Endothelial cell of umbilical vein (primary cell): ENCODE data around the gene RCVRN. TPM values are rescaled to one million over a fixed set of nuclear protein-coding genes. Genes with fewer than 3 reads are reported as not detected.

Source experiments
- BruUV-seq: library from RNA; stranded (reverse); fragments of 400-500 nt; replicated peaks from 2 replicates; lab custom pipeline; 2021; lab: Mats Ljungman, UMichigan
- CTCF ChIA-PET: fragments of 300-600, 350-600 bp; sonication (Branson Sonifier 250); formaldehyde crosslinking; loops from one replicate; lab custom pipeline; 2021; ENCODE audit warnings: antibody characterized with exemption, inconsistent platforms; lab: Charles Lee
- POLR2A ChIA-PET: fragments of 300-600, 350-600 bp; sonication (Branson Sonifier 250); formaldehyde crosslinking; loops from one replicate; lab custom pipeline; 2021; ENCODE audit warnings: antibody characterized with exemption, inconsistent platforms; lab: Charles Lee
- DNase-seq: peaks from one replicate; pipeline ENCODE4 v3.0.0-alpha.2; 2011; ENCODE audit warnings: low read depth, low spot score
- FAIRE-seq: peaks from 2 replicates; lab custom pipeline; 2011; peaks lifted over from hg19 to GRCh38; lab: Jason Lieb, UNC
- H2AFZ ChIP-seq: 2 replicates; pipeline ENCODE4 v1.6.0; 2012; ENCODE audit warnings: low read depth, low read length, control low read depth, inconsistent platforms
- H3K27ac ChIP-seq: 2 replicates; pipeline ENCODE4 v1.5.1; 2011; ENCODE audit warnings: low read depth, mild to moderate bottlenecking, control low read depth, low read length, moderate library complexity; ENCODE audit not compliant: insufficient read depth
- H3K27me3 ChIP-seq, 2 experiments: 2 replicates each; pipeline versions ENCODE4 v1.6.0 to v1.6.1; 2011; ENCODE audit warnings: low read length in 2 of 2, mixed read lengths in 1 of 2; ENCODE audit not compliant: control insufficient read depth in 2 of 2, insufficient read depth in 2 of 2
- H3K36me3 ChIP-seq, 2 experiments: 2 replicates in 1 of 2; 3 replicates in 1 of 2; pipeline ENCODE4 v1.5.1; 2011; ENCODE audit warnings: low read length in 2 of 2, mild to moderate bottlenecking in 1 of 2, moderate library complexity in 1 of 2; ENCODE audit not compliant: control insufficient read depth in 2 of 2, insufficient read depth in 2 of 2; ENCODE audit errors: extremely low read depth in 1 of 2
- H3K4me1 ChIP-seq: 3 replicates; pipeline ENCODE4 v1.5.1; 2011; ENCODE audit warnings: mild to moderate bottlenecking, low read length; ENCODE audit not compliant: control insufficient read depth, insufficient read depth; ENCODE audit errors: extremely low read depth
- H3K4me2 ChIP-seq: 2 replicates; pipeline ENCODE4 v1.6.1; 2011; ENCODE audit warnings: low read length, control low read depth, mixed read lengths; ENCODE audit not compliant: insufficient read depth
- H3K4me3 ChIP-seq, 3 experiments: fragments of 200-600 bp in 1 of 3; sonication (generic), shearing (Covaris generic) in 1 of 3; replicated peaks in 1 of 3; 2 replicates each; pipeline ENCODE4 v1.5.1; 2011 to 2016; ENCODE audit warnings: control low read depth in 3 of 3, low read length in 3 of 3, mild to moderate bottlenecking in 2 of 3, inconsistent platforms in 1 of 3, low read depth in 1 of 3, moderate library complexity in 1 of 3; ENCODE audit not compliant: insufficient read depth in 1 of 3
- H3K79me2 ChIP-seq: 2 replicates; pipeline ENCODE4 v1.6.0; 2012; ENCODE audit warnings: low read length, inconsistent platforms; ENCODE audit not compliant: control insufficient read depth, insufficient read depth
- H3K9ac ChIP-seq: replicated peaks from 2 replicates; pipeline ENCODE3; 2011; ENCODE audit warnings: low read length, control low read depth; ENCODE audit not compliant: insufficient read depth; ENCODE audit errors: extremely low read depth
- H3K9me1 ChIP-seq: replicated peaks from 3 replicates; pipeline ENCODE4 v1.6.0; 2011; ENCODE audit warnings: mild to moderate bottlenecking, low read length; ENCODE audit not compliant: control insufficient read depth, insufficient read depth; ENCODE audit errors: extremely low read depth
- H3K9me3 ChIP-seq: replicated peaks from 2 replicates; pipeline ENCODE4 v1.5.1; 2012; ENCODE audit warnings: low read length, inconsistent platforms; ENCODE audit not compliant: control insufficient read depth, insufficient read depth
- H4K20me1 ChIP-seq: replicated peaks from 2 replicates; pipeline ENCODE3; 2011; ENCODE audit warnings: mild to moderate bottlenecking, low read length; ENCODE audit not compliant: control insufficient read depth, insufficient read depth; ENCODE audit errors: extremely low read depth
- EZH2 ChIP-seq: IDR thresholded peaks from 2 replicates; pipeline ENCODE4 v1.6.1; 2012; ENCODE audit warnings: borderline replicate concordance, low read depth, mild to moderate bottlenecking, moderate library complexity, low read length, inconsistent platforms; ENCODE audit not compliant: severe bottlenecking
- FOS ChIP-seq: IDR thresholded peaks from 2 replicates; pipeline ENCODE4 v1.6.1; 2011; ENCODE audit warnings: mild to moderate bottlenecking, low read length, moderate library complexity, borderline replicate concordance; ENCODE audit not compliant: insufficient read depth
- GATA2 ChIP-seq: IDR thresholded peaks from 2 replicates; pipeline ENCODE4 v1.7.0; 2011; ENCODE audit warnings: low read depth, mild to moderate bottlenecking, moderate library complexity, mixed read lengths, low read length; ENCODE audit not compliant: insufficient read length, insufficient read depth
- JUN ChIP-seq: IDR thresholded peaks from 2 replicates; pipeline ENCODE4 v1.6.1; 2011; ENCODE audit warnings: borderline replicate concordance, low read depth; ENCODE audit not compliant: insufficient read length, insufficient read depth
- MAX ChIP-seq: IDR thresholded peaks from 2 replicates; pipeline ENCODE4 v1.6.1; 2011; ENCODE audit not compliant: insufficient read depth, insufficient read length
- MYC ChIP-seq: IDR thresholded peaks from one replicate; pipeline ENCODE4 v1.6.1; 2011; ENCODE audit warnings: mild to moderate bottlenecking, low read depth, low read length
- POLR2A ChIP-seq: IDR thresholded peaks from 2 replicates; pipeline ENCODE4 v1.6.1; 2012; ENCODE audit warnings: low read depth, mild to moderate bottlenecking, control low read depth, low read length
- POLR2AphosphoS5 ChIP-seq: IDR thresholded peaks from 2 replicates; pipeline ENCODE4 v1.6.1; 2012; ENCODE audit warnings: low read depth, mild to moderate bottlenecking, control low read depth, low read length, moderate library complexity; ENCODE audit not compliant: insufficient read depth
- dilution Hi-C: fragments of 300-500 bp; cut with MboI; formaldehyde crosslinking; loops from one replicate; pipeline ENCODE4 v1.15.0; 2019; ENCODE audit warnings: low sequenced_read_pairs; ENCODE audit not compliant: extremely low pct_ligation_motif_present
- intact Hi-C: fragments of 100-400 bp; cut with micrococcal nuclease; formaldehyde crosslinking; loops from one replicate; pipeline ENCODE4 v1.10.0; 2022
- polyA plus RNA-seq, 4 experiments: library from polyadenylated mRNA; depleted of rRNA in 3 of 4; stranded (reverse) in 3 of 4; unstranded in 1 of 4; fragments of >200 nt; gene quantifications; 2 replicates each; pipeline versions ENCODE4 v1.2.1 to v1.2.3, GENCODE V29; 2011 to 2012; ENCODE audit warnings: missing spikeins in 1 of 4
- total RNA-seq: library from RNA; stranded (reverse); gene quantifications from 2 replicates; pipeline ENCODE4 v1.2.3, GENCODE V29; 2021
- TF ChIP-seq, protein P1 (sequence below), 2 donors: IDR thresholded peaks; 1 replicate in 1 of 2; 2 replicates in 1 of 2; pipeline ENCODE4 v1.5.1; 2011; ENCODE audit warnings: low read length in 2 of 2, mild to moderate bottlenecking in 2 of 2, moderate library complexity in 2 of 2, control low read depth in 1 of 2, inconsistent platforms in 1 of 2, low read depth in 1 of 2; ENCODE audit not compliant: insufficient read depth in 1 of 2; ENCODE audit errors: extremely low read depth in 1 of 2

RCVRN gene
- total and polyA plus RNA-seq, 2 donors (not counting 3 experiments of a cell fraction or from before 2014, with no cell fraction given) = not detected

DNA sequence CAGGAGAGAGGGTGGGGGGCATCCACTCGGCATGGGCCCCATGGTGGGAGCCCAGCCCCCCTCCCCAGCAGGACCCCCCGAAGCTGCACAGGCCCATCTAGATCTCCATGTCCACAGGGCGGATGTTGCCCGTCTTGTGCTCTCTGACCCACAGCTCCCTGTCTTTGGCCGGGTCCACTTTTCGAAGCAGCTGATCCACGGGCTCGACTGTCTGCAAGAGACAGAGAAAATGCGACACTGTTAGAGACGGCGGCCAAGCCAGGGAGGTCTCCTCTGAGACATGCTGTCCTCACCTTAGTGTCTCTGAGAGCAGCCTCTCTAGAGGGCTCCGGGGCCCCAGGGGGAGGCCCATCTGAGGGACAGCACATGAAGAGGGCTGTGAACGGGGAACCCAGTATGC lies 12.1 kb upstream of the RCVRN start:
- H3K9ac ChIP-seq = no peak overlapping the region
- dilution Hi-C loops (no loop called here), intact Hi-C loops (no loop called here)
- H3K4me3 ChIP-seq = no peak overlapping the region
- ChIA-PET CTCF (no interaction called here), POLR2A (no interaction called here)
- BruUV-seq = no TSS peak
- FAIRE-seq = no peak
- H2AFZ ChIP-seq = no peak overlapping the region
- no peaks in the 10 kb centered on the region for H3K9me1 ChIP-seq
- H3K4me2 ChIP-seq = no peak overlapping the region
- H3K79me2 ChIP-seq = no peaks in the 10 kb centered on the region
- no peaks in the 10 kb centered on the region for H3K4me1 ChIP-seq
- H3K36me3 ChIP-seq = no peaks in the 10 kb centered on the region
- TF ChIP-seq FOS = no peak
- TF ChIP-seq MAX = no peak
- TF ChIP-seq, protein P1, sequence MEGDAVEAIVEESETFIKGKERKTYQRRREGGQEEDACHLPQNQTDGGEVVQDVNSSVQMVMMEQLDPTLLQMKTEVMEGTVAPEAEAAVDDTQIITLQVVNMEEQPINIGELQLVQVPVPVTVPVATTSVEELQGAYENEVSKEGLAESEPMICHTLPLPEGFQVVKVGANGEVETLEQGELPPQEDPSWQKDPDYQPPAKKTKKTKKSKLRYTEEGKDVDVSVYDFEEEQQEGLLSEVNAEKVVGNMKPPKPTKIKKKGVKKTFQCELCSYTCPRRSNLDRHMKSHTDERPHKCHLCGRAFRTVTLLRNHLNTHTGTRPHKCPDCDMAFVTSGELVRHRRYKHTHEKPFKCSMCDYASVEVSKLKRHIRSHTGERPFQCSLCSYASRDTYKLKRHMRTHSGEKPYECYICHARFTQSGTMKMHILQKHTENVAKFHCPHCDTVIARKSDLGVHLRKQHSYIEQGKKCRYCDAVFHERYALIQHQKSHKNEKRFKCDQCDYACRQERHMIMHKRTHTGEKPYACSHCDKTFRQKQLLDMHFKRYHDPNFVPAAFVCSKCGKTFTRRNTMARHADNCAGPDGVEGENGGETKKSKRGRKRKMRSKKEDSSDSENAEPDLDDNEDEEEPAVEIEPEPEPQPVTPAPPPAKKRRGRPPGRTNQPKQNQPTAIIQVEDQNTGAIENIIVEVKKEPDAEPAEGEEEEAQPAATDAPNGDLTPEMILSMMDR (IDR thresholded peaks at IDR 0.05; ENCODE audit: extremely low read depth in 1 of 2, insufficient read depth in 1 of 2, low read depth in 1 of 2, low read length in 2 of 2) = no peak
- no peak for TF ChIP-seq EZH2
- no peak for TF ChIP-seq GATA2
- no peak for TF ChIP-seq POLR2AphosphoS5
- no peak for TF ChIP-seq POLR2A
- TF ChIP-seq JUN = no peak
- no peak for TF ChIP-seq MYC
- DNase-seq = no peak
- no peaks in the 10 kb centered on the region for H4K20me1 ChIP-seq
- H3K9me3 ChIP-seq = peaks cover 2% of the 10 kb centered on the region
- no peaks in the 10 kb centered on the region for H3K27me3 ChIP-seq
- H3K27ac ChIP-seq = no peak overlapping the region
